ENCODE data around the gene DDX24. TPM values are rescaled to one million over a fixed set of nuclear protein-coding genes. Genes with fewer than 3 reads are reported as not detected.
A peak's percentile ranks its signal among the peaks of the same experiment; 100 is the strongest.

DDX24 gene
- total RNA-seq, 2 experiments from 2014 or later = 81.5 to 172 TPM

DNA sequence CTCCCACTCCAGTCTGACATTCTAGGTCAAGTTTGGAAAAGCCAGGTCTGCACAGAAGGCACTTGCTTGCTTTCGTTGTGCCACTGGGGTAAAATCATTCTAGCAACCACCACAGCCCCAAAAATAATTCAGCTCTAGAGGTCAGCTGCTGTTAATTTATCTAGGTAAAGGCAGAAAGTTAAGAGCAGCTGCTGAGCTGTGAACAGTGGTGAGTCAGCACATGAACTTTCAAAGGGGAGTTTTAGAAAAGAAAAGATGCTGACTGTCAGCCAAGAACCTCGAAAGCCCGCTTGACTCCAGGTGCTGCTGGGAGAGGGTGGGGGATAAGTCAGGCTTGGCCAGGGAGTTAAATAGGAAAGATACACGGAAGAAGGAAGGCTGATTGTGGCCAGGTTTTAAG lies 71.2 kb downstream of the DDX24 start:
- no peaks in the 10 kb centered on the region for H3K9me3 ChIP-seq (ENCODE audit: low read length)
- no peak overlapping the region for H3K4me3 ChIP-seq (ENCODE audit: low read depth, low read length, poor library complexity, severe bottlenecking)
- H4K20me1 ChIP-seq (ENCODE audit: insufficient read depth, low read length) = no peaks in the 10 kb centered on the region
- intact Hi-C loops (cut with micrococcal nuclease; ENCODE audit: unreplicated experiment) = no loop called here
- DNase-seq (ENCODE audit: low spot score) = no peak
- H3K27ac ChIP-seq (ENCODE audit: low read depth, low read length, poor library complexity, severe bottlenecking) = no peak overlapping the region
- no peak overlapping the region for H3K4me2 ChIP-seq (ENCODE audit: low read length)
- CTCF ChIA-PET (ENCODE audit: unreplicated experiment) = no interaction called here
- peaks cover 13% of the 10 kb centered on the region for H3K4me1 ChIP-seq (ENCODE audit: insufficient read depth, low read length, poor library complexity, severe bottlenecking)
- H2AFZ ChIP-seq (ENCODE audit: low read length) = no peak overlapping the region
- H3K79me2 ChIP-seq (ENCODE audit: insufficient read depth, low read depth, low read length) = no peaks in the 10 kb centered on the region
- no TSS peak for BruUV-seq (replicated peaks)
- POLR2A ChIA-PET = no interaction called here
- H3K9me2 ChIP-seq (ENCODE audit: insufficient read depth, low read length) = no peaks in the 10 kb centered on the region
- TF ChIP-seq EZH2phosphoT487 (IDR thresholded peaks at IDR 0.05; ENCODE audit: borderline replicate concordance, low read depth, low read length) = no peak
- TF ChIP-seq, protein P1, sequence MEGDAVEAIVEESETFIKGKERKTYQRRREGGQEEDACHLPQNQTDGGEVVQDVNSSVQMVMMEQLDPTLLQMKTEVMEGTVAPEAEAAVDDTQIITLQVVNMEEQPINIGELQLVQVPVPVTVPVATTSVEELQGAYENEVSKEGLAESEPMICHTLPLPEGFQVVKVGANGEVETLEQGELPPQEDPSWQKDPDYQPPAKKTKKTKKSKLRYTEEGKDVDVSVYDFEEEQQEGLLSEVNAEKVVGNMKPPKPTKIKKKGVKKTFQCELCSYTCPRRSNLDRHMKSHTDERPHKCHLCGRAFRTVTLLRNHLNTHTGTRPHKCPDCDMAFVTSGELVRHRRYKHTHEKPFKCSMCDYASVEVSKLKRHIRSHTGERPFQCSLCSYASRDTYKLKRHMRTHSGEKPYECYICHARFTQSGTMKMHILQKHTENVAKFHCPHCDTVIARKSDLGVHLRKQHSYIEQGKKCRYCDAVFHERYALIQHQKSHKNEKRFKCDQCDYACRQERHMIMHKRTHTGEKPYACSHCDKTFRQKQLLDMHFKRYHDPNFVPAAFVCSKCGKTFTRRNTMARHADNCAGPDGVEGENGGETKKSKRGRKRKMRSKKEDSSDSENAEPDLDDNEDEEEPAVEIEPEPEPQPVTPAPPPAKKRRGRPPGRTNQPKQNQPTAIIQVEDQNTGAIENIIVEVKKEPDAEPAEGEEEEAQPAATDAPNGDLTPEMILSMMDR (conservative IDR thresholded peaks at IDR 0.05; ENCODE audit: low read length) = no peak
- no peaks in the 10 kb centered on the region for H3K36me3 ChIP-seq (ENCODE audit: insufficient read depth, low read length)

DNA sequence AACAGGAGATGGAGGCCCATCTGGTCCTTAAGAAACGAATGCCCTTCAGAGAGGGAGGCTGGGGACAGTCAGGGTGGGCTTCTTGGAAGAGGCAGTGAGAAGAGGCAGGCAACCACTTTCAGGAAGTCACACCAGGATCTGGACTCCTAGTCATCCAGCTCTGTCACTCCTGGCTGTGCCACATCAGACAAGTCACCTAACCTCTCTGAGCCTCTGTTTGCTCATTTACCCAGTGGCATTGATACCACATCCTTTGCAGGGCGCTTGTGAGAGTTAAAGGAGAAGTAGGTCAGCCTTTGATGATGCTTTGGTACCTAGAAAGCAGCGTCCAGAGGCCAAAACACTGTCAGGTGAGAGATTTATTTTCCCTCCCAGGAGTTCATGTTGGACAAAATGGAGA lies 72.8 kb downstream of the DDX24 start:
- no peak for TF ChIP-seq EZH2phosphoT487 (IDR thresholded peaks at IDR 0.05; ENCODE audit: borderline replicate concordance, low read depth, low read length)
- TF ChIP-seq, protein P1 (conservative IDR thresholded peaks at IDR 0.05; ENCODE audit: low read length) = no peak
- DNase-seq (ENCODE audit: low spot score) = no peak
- Histone ChIP-seq H2AFZ (ENCODE audit: low read length) (no peak overlapping the region), H3K79me2 (ENCODE audit: insufficient read depth, low read depth, low read length) (no peaks in the 10 kb centered on the region), H3K36me3 (ENCODE audit: insufficient read depth, low read length) (no peaks in the 10 kb centered on the region), H3K4me1 (ENCODE audit: insufficient read depth, low read length, poor library complexity, severe bottlenecking) (peaks cover 13% of the 10 kb centered on the region), H3K4me3 (ENCODE audit: low read depth, low read length, poor library complexity, severe bottlenecking) (no peak overlapping the region), H3K27ac (ENCODE audit: low read depth, low read length, poor library complexity, severe bottlenecking) (no peak overlapping the region), H3K9me3 (ENCODE audit: low read length) (no peaks in the 10 kb centered on the region), H3K9me2 (ENCODE audit: insufficient read depth, low read length) (no peaks in the 10 kb centered on the region), H3K4me2 (ENCODE audit: low read length) (no peak overlapping the region), H4K20me1 (ENCODE audit: insufficient read depth, low read length) (no peaks in the 10 kb centered on the region)
- no TSS peak for BruUV-seq (replicated peaks)
- POLR2A ChIA-PET = no interaction called here
- intact Hi-C loops (cut with micrococcal nuclease; ENCODE audit: unreplicated experiment) = no loop called here
- CTCF ChIA-PET (ENCODE audit: unreplicated experiment) = no interaction called here

DNA sequence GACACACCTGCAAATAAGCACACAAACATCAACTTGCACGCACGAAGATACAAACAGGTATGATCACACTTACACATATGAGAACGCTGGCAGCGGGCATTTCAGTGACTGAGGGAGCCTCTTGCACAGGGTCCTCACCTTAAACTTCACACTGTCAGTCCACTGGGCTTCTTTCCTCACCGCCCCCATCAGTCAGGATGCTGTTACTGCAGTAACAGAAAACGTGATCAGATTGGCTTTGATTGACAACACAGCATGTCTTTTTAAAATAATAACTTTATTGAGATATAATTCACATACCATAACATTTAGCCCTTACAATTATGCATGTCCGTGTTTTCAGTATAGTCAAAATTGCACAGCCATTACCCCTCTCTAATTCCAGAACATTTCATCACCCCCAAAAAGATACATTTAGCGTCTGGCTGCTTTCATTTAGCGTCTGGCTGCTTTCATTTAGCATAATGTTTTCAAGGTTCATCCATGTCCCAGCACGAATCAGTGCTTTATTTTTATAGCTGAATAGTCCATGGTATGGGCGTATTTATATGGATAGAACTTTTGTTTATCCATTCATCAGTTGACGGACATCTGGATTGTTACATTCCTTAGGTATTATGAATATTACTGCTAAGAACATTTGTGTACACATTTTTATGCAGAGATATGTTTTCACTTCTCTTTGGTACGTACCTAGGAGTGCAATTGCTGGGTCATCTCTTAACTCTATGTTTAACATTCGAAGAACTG lies 75.5 kb downstream of the DDX24 start:
- no peaks in the 10 kb centered on the region for H3K9me3 ChIP-seq (ENCODE audit: low read length)
- BruUV-seq (replicated peaks) = no TSS peak
- H3K79me2 ChIP-seq (ENCODE audit: insufficient read depth, low read depth, low read length) = no peaks in the 10 kb centered on the region
- H2AFZ ChIP-seq (ENCODE audit: low read length) = no peak overlapping the region
- H3K4me2 ChIP-seq (ENCODE audit: low read length) = no peak overlapping the region
- ChIA-PET CTCF (ENCODE audit: unreplicated experiment) (interaction anchor here (1.0 kb wide), 1 partner anchor 66 kb away, joined by 5 read pairs; no protein-coding TSS in a partner anchor), POLR2A (interaction anchor here (0.6 kb wide), 1 partner anchor 133 kb away, joined by 3 read pairs; no protein-coding TSS in a partner anchor)
- no peaks in the 10 kb centered on the region for H3K36me3 ChIP-seq (ENCODE audit: insufficient read depth, low read length)
- no peak overlapping the region for H3K4me3 ChIP-seq (ENCODE audit: low read depth, low read length, poor library complexity, severe bottlenecking)
- H4K20me1 ChIP-seq (ENCODE audit: insufficient read depth, low read length) = no peaks in the 10 kb centered on the region
- H3K4me1 ChIP-seq (ENCODE audit: insufficient read depth, low read length, poor library complexity, severe bottlenecking) = peaks cover 4% of the 10 kb centered on the region
- peak; percentile 51 for DNase-seq (ENCODE audit: low spot score)
- intact Hi-C loops (cut with micrococcal nuclease; ENCODE audit: unreplicated experiment) = no loop called here
- no peak overlapping the region for H3K27ac ChIP-seq (ENCODE audit: low read depth, low read length, poor library complexity, severe bottlenecking)
- H3K9me2 ChIP-seq (ENCODE audit: insufficient read depth, low read length) = no peaks in the 10 kb centered on the region
- no peak for TF ChIP-seq EZH2phosphoT487 (IDR thresholded peaks at IDR 0.05; ENCODE audit: borderline replicate concordance, low read depth, low read length)
- TF ChIP-seq, protein P1 (conservative IDR thresholded peaks at IDR 0.05; ENCODE audit: low read length) = peak; percentile 82

All from OCI-LY7 (cell line).